ENCODE results near the gene ARID4B. TPM values are rescaled to one million over a fixed set of nuclear protein-coding genes. Genes with fewer than 3 reads are reported as not detected.
"Not testable (repeated sequence)": the region's sequence is repeated elsewhere in the genome, so short reads cannot be mapped to it uniquely, and the experiment has no call there.

The ARID4B gene
- total and polyA plus RNA-seq, 2 donors (not counting 3 experiments of a cell fraction or from before 2014, with no cell fraction given) = 6.7 to 40.7 TPM

DNA sequence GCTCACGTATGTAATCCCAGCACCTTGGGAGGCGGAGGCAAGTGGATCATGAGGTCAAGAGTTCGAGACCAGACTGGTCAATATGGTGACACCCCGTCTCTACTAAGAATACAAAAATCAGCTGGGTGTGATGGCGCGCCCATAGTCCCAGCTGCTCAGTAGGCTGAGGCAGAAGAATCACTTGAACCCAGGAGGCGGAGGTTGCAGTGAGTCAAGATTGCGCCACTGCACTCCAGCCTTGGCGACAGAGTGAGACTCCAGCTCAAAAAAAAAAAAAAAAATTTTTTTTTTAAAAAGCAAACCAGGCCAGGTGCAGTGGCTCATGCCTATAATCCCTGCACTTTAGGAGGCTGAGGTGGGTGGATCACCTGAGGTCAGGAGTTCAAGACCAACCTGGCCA is 168.7 kb downstream of the ARID4B start:
- H3K9me1 ChIP-seq (replicated peaks; ENCODE audit: control insufficient read depth, extremely low read depth, insufficient read depth, low read length); H3K27ac ChIP-seq (ENCODE audit: insufficient read depth, low read depth, low read length); H3K36me3 ChIP-seq (ENCODE audit: control insufficient read depth in 2 of 2, extremely low read depth in 1 of 2, insufficient read depth in 2 of 2, low read length in 2 of 2); H3K4me1 ChIP-seq (ENCODE audit: control insufficient read depth, extremely low read depth, insufficient read depth, low read length); H3K4me3 ChIP-seq (replicated peaks in 1 of 3; ENCODE audit: insufficient read depth in 1 of 3, low read depth in 1 of 3, low read length in 3 of 3); H2AFZ ChIP-seq (ENCODE audit: low read depth, low read length); intact Hi-C loops (cut with micrococcal nuclease); BruUV-seq (replicated peaks); CTCF ChIA-PET; dilution Hi-C loops (cut with MboI; ENCODE audit: extremely low pct_ligation_motif_present, low sequenced_read_pairs); H3K9me3 ChIP-seq (replicated peaks; ENCODE audit: control insufficient read depth, insufficient read depth, low read length); DNase-seq (ENCODE audit: low read depth, low spot score); H3K27me3 ChIP-seq (ENCODE audit: control insufficient read depth in 2 of 2, insufficient read depth in 2 of 2, low read length in 2 of 2); FAIRE-seq; H3K9ac ChIP-seq (replicated peaks; ENCODE audit: extremely low read depth, insufficient read depth, low read length); H4K20me1 ChIP-seq (replicated peaks; ENCODE audit: control insufficient read depth, extremely low read depth, insufficient read depth, low read length); H3K4me2 ChIP-seq (ENCODE audit: insufficient read depth, low read length): not testable (repeated sequence)
- peaks cover 25% of the 10 kb centered on the region for H3K79me2 ChIP-seq (ENCODE audit: control insufficient read depth, insufficient read depth, low read length)
- POLR2A ChIA-PET = interaction anchor here (0.7 to 1.0 kb wide), 2 partner anchors 31 to 774 kb away, joined by 4 read pairs; partner anchors contain the start of gene TOMM20

DNA sequence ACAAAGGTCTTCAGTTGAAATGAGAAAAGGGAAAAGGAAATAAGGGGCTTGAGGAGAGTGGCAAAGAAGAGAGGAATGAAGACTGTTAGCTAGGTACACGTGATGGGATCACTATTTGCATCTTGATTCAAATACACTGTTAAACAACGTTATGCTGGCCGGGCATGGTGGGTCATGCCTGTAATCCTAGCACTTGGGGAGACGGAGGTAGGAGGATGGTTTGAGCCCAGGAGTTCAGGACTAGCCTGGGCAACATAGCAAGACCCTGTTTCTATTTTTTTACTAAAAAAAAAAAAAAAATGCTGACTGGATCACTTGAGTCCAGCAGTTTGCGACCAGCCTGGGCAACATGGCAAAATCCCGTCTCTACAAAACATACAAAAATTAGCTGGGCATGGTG is 169.3 kb downstream of the ARID4B start:
- BruUV-seq (replicated peaks) = no TSS peak
- POLR2A ChIA-PET = interaction anchor here (1.0 kb wide), 1 partner anchor 30 kb away, joined by 4 read pairs; the partner anchor contains the start of gene TOMM20

More for the DNA sequence above, 169.3 kb downstream of the ARID4B start:
- Histone ChIP-seq H3K79me2 (ENCODE audit: control insufficient read depth, insufficient read depth, low read length) (peaks cover 25% of the 10 kb centered on the region), H3K9me3 (replicated peaks; ENCODE audit: control insufficient read depth, insufficient read depth, low read length) (no peaks in the 10 kb centered on the region), H3K4me2 (ENCODE audit: insufficient read depth, low read length) (no peak overlapping the region), H3K9ac (replicated peaks; ENCODE audit: extremely low read depth, insufficient read depth, low read length) (no peak overlapping the region), H3K27me3 (ENCODE audit: control insufficient read depth in 2 of 2, insufficient read depth in 2 of 2, low read length in 2 of 2) (no peaks in the 10 kb centered on the region), H3K4me1 (ENCODE audit: control insufficient read depth, extremely low read depth, insufficient read depth, low read length) (peaks cover 4% of the 10 kb centered on the region), H2AFZ (ENCODE audit: low read depth, low read length) (no peak overlapping the region), H3K4me3 (replicated peaks in 1 of 3; ENCODE audit: insufficient read depth in 1 of 3, low read depth in 1 of 3, low read length in 3 of 3) (no peak overlapping the region), H3K27ac (ENCODE audit: insufficient read depth, low read depth, low read length) (no peak overlapping the region), H3K9me1 (replicated peaks; ENCODE audit: control insufficient read depth, extremely low read depth, insufficient read depth, low read length) (no peaks in the 10 kb centered on the region), H4K20me1 (replicated peaks; ENCODE audit: control insufficient read depth, extremely low read depth, insufficient read depth, low read length) (no peaks in the 10 kb centered on the region), H3K36me3 (ENCODE audit: control insufficient read depth in 2 of 2, extremely low read depth in 1 of 2, insufficient read depth in 2 of 2, low read length in 2 of 2) (peaks cover 8 to 9% of the 10 kb centered on the region in 2 experiments)
- intact Hi-C loops (cut with micrococcal nuclease) (no loop called here), dilution Hi-C loops (cut with MboI; ENCODE audit: extremely low pct_ligation_motif_present, low sequenced_read_pairs) (no loop called here)
- no peak for DNase-seq (ENCODE audit: low read depth, low spot score)
- TF ChIP-seq, protein P1, sequence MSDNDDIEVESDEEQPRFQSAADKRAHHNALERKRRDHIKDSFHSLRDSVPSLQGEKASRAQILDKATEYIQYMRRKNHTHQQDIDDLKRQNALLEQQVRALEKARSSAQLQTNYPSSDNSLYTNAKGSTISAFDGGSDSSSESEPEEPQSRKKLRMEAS (IDR thresholded peaks at IDR 0.05; ENCODE audit: insufficient read depth, insufficient read length) = no peak
- no peak for TF ChIP-seq POLR2A (IDR thresholded peaks at IDR 0.05; ENCODE audit: low read depth, low read length)
- TF ChIP-seq JUN (IDR thresholded peaks at IDR 0.05; ENCODE audit: borderline replicate concordance, insufficient read depth, insufficient read length, low read depth) = no peak
- TF ChIP-seq, protein P2, sequence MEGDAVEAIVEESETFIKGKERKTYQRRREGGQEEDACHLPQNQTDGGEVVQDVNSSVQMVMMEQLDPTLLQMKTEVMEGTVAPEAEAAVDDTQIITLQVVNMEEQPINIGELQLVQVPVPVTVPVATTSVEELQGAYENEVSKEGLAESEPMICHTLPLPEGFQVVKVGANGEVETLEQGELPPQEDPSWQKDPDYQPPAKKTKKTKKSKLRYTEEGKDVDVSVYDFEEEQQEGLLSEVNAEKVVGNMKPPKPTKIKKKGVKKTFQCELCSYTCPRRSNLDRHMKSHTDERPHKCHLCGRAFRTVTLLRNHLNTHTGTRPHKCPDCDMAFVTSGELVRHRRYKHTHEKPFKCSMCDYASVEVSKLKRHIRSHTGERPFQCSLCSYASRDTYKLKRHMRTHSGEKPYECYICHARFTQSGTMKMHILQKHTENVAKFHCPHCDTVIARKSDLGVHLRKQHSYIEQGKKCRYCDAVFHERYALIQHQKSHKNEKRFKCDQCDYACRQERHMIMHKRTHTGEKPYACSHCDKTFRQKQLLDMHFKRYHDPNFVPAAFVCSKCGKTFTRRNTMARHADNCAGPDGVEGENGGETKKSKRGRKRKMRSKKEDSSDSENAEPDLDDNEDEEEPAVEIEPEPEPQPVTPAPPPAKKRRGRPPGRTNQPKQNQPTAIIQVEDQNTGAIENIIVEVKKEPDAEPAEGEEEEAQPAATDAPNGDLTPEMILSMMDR (IDR thresholded peaks at IDR 0.05; ENCODE audit: extremely low read depth in 1 of 2, insufficient read depth in 1 of 2, low read depth in 1 of 2, low read length in 2 of 2) = no peak
- no peak for TF ChIP-seq MYC (IDR thresholded peaks at IDR 0.05; ENCODE audit: low read depth, low read length)
- no peak for TF ChIP-seq POLR2AphosphoS5 (IDR thresholded peaks at IDR 0.05; ENCODE audit: insufficient read depth, low read depth, low read length)
- no peak for TF ChIP-seq GATA2 (IDR thresholded peaks at IDR 0.05; ENCODE audit: insufficient read depth, insufficient read length, low read depth, low read length)
- TF ChIP-seq FOS (IDR thresholded peaks at IDR 0.05; ENCODE audit: borderline replicate concordance, insufficient read depth, low read length) = no peak
- no peak for TF ChIP-seq EZH2 (IDR thresholded peaks at IDR 0.05; ENCODE audit: borderline replicate concordance, low read depth, low read length, severe bottlenecking)
- FAIRE-seq = no peak
- CTCF ChIA-PET = no interaction called here
